GM23338 (cell line): ENCODE results near the gene S100B.

Experiments used
- CREB1 ChIP-seq: fragments of 250-450 bp; sonication (Bioruptor Pico); IDR thresholded peaks from 2 replicates; pipeline ENCODE4 v1.5.0; 2020; ENCODE audit warnings: low read depth, mild to moderate bottlenecking, moderate library complexity
- CTCF ChIP-seq, 2 experiments: fragments of 200-600 bp in 1 of 2; sonication (generic) in 1 of 2; conservative IDR thresholded peaks; 2 replicates each; pipeline versions ENCODE4 v1.5.1 to v1.6.1; 2016 to 2017; ENCODE audit warnings: antibody characterized with exemption in 2 of 2, low read depth in 2 of 2, mild to moderate bottlenecking in 2 of 2, moderate library complexity in 1 of 2
- ETS1 ChIP-seq: IDR thresholded peaks from 2 replicates; pipeline ENCODE4 v1.6.1; 2016; ENCODE audit warnings: antibody characterized with exemption
- EZH2 ChIP-seq: fragments of 200-600 bp; sonication (generic); IDR thresholded peaks from one replicate; pipeline ENCODE4 v1.8.0; 2017; ENCODE audit warnings: antibody characterized with exemption, mild to moderate bottlenecking, low read depth; ENCODE audit not compliant: unreplicated experiment
- EZH2phosphoT487 ChIP-seq: fragments of 200-600 bp; sonication (generic); IDR thresholded peaks from one replicate; pipeline ENCODE4 v1.8.1; 2018; ENCODE audit warnings: antibody characterized with exemption; ENCODE audit not compliant: unreplicated experiment
- POLR2AphosphoS5 ChIP-seq: IDR thresholded peaks from 2 replicates; pipeline ENCODE4 v1.6.1; 2016; ENCODE audit warnings: antibody characterized with exemption, low read depth
- REST ChIP-seq: IDR thresholded peaks from one replicate; pipeline ENCODE4 v1.6.1; 2018; ENCODE audit warnings: antibody characterized with exemption; ENCODE audit not compliant: unreplicated experiment
- STAT1 ChIP-seq: IDR thresholded peaks from one replicate; pipeline ENCODE4 v1.6.1; 2016; ENCODE audit warnings: antibody characterized with exemption; ENCODE audit not compliant: unreplicated experiment
- ZNF462 ChIP-seq: fragments of 250-450 bp; sonication (Bioruptor Pico); IDR thresholded peaks from 2 replicates; pipeline ENCODE4 v1.5.0; 2020; ENCODE audit warnings: mild to moderate bottlenecking, moderate library complexity

- TF ChIP-seq STAT1, result no peak
- TF ChIP-seq EZH2, result no peak
- no peak for TF ChIP-seq CTCF (conservative IDR thresholded peaks at IDR 0.05; ENCODE audit: low read depth in 2 of 2)
- no peak for TF ChIP-seq CREB1 (CRISPR knock-in tag)
- TF ChIP-seq EZH2phosphoT487, result no peak
- no peak for TF ChIP-seq POLR2AphosphoS5
- no peak for TF ChIP-seq REST
- TF ChIP-seq ZNF462 (CRISPR knock-in tag), result no peak
- no peak for TF ChIP-seq ETS1
Observed at GRCh38 chr21:46619846-46620245, 15.0 kb upstream of the S100B start.
